GM18951 (cell line): Measurements from ENCODE around the gene UBAP1.
"Not testable (repeated sequence)": the region's sequence is repeated elsewhere in the genome, so short reads cannot be mapped to it uniquely, and the experiment has no call there.

Experiments
- POLR2A ChIP-seq: IDR thresholded peaks from 4 replicates; pipeline ENCODE4 v1.6.1; 2011; ENCODE audit warnings: mild to moderate bottlenecking; ENCODE audit not compliant: insufficient read length, insufficient read depth; ENCODE audit errors: extremely low read depth
- in situ Hi-C: fragments of 300-500 bp; cut with MboI; formaldehyde crosslinking; loops from one replicate; pipeline ENCODE4 v1.12.0; 2022; ENCODE audit warnings: low sequenced_read_pairs, mixed read lengths, inconsistent platforms; ENCODE audit not compliant: unreplicated experiment

Gene UBAP1

GRCh38 chr9:34279411-34279810 lies 100.6 kb downstream of the UBAP1 start:
- no peak for TF ChIP-seq POLR2A
- in situ Hi-C loops, result no loop called here

- TF ChIP-seq POLR2A, result no peak
- in situ Hi-C loops, result no loop called here
Measured at GRCh38 chr9:34282096-34282495, 103.3 kb downstream of the UBAP1 start.

DNA sequence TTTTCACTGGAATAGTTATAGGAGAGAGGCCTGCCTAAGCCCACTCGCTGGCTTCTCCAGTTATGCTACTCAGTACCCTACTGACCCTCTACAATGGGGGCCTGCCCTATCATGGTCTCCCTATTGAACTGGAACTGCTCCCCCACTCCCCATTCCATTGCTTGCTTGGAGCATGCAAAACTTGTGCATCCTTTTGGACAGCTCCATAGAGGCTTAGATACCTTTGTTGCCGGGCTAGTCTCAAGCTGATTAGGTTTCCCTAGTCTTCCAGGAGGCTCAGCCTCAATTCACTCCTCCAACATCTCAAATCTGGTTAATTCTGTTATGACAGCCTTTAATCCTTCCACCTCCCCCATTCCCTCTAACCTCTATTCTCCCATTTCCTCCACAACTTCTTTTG lies 110.3 kb downstream of the UBAP1 start:
- TF ChIP-seq POLR2A, result no peak
- in situ Hi-C loops, result no loop called here

DNA sequence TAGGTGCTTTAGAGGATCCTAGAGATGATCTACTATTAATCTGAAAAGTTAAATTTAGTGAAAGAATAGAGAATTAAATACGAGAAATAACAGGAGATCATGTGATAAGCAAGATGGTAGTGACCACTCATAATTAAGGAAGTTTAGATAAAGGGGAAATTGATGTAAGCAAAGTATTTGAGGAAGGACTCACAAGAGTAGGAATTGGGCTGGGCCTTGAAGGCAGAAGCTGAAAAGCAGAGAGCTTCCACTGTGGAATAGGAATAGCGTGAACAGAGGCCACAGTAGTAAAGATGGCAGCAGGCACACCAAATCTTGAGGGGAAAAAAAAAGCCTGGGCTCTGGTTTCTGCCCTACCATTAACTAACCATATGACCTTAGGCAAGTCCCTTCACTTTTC lies 112.2 kb downstream of the UBAP1 start:
- no peak for TF ChIP-seq POLR2A
- in situ Hi-C loops, result no loop called here

DNA sequence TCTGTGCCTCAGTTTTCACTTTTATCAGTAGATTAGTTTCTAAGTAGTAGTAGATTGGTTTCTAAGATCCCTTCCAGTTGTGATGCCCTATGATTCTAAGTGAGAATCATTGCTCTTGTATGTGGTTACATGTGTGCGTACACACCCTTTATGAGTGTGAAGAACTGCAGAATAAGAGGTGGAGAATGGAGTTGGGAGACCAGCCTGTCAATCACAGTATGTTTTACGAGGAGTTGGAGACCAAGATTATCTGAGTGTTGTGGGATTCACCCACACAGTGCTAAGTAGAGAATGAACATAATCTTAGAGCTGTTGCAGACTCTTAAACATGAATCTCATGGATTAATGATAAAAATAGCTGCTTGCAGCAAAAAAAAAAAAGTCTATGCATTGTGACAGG lies 112.6 kb downstream of the UBAP1 start:
- in situ Hi-C loops, result no loop called here
- TF ChIP-seq POLR2A, result no peak

- in situ Hi-C loops, result no loop called here
- TF ChIP-seq POLR2A, result no peak
Measured at GRCh38 chr9:34292552-34292951, 113.7 kb downstream of the UBAP1 start.

DNA sequence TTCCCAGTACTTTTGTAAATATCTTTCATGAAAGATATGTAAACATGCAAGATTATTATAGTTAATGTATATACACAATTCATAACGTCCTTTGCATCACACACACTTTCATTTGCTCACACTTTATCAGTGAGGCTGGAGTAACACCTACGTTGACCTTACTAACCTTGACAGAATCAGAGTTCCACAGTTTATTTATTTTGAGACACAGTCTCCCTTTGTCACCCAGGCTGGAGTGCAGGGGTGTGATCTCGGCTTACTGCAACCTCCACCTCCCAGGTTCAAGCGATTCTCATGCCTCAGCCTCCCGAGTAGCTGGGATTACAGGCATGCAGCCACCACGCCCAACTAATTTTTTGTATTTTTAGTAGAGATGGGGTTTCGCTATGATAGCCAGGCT lies 122.2 kb downstream of the UBAP1 start:
- in situ Hi-C loops, result not testable (repeated sequence)
